Effector memory CD4-positive, alpha-beta T cell (primary cell): ENCODE results near the gene NFAM1.

Source experiments
- DNase-seq, 3 donors: peaks; one replicate each; pipeline ENCODE4 v3.0.0-alpha.2; 2020
- H3K27ac ChIP-seq: 2 replicates; pipeline ENCODE4 v1.7.0; 2013; ENCODE audit warnings: mild to moderate bottlenecking, low read length, moderate library complexity; ENCODE audit not compliant: insufficient read depth, poor library complexity, severe bottlenecking
- H3K27me3 ChIP-seq: replicated peaks from 2 replicates; pipeline ENCODE4 v1.7.0; 2013; ENCODE audit warnings: mild to moderate bottlenecking, low read length; ENCODE audit not compliant: insufficient read depth, control insufficient read depth, poor library complexity, severe bottlenecking
- H3K36me3 ChIP-seq: 2 replicates; pipeline ENCODE4 v1.7.0; 2013; ENCODE audit warnings: mild to moderate bottlenecking, low read length, moderate library complexity; ENCODE audit not compliant: control insufficient read depth, insufficient read depth
- H3K4me1 ChIP-seq: 2 replicates; pipeline ENCODE4 v1.7.0; 2013; ENCODE audit warnings: low read length, mild to moderate bottlenecking; ENCODE audit not compliant: control insufficient read depth, insufficient read depth, poor library complexity, severe bottlenecking
- H3K4me3 ChIP-seq: 2 replicates; pipeline ENCODE4 v1.7.0; 2013; ENCODE audit warnings: low read length, low read depth, mild to moderate bottlenecking; ENCODE audit not compliant: insufficient read depth, poor library complexity, severe bottlenecking
- H3K9me3 ChIP-seq: 2 replicates; pipeline ENCODE4 v1.7.0; 2013; ENCODE audit warnings: mild to moderate bottlenecking, low read length, moderate library complexity; ENCODE audit not compliant: control insufficient read depth

NFAM1 gene

DNA sequence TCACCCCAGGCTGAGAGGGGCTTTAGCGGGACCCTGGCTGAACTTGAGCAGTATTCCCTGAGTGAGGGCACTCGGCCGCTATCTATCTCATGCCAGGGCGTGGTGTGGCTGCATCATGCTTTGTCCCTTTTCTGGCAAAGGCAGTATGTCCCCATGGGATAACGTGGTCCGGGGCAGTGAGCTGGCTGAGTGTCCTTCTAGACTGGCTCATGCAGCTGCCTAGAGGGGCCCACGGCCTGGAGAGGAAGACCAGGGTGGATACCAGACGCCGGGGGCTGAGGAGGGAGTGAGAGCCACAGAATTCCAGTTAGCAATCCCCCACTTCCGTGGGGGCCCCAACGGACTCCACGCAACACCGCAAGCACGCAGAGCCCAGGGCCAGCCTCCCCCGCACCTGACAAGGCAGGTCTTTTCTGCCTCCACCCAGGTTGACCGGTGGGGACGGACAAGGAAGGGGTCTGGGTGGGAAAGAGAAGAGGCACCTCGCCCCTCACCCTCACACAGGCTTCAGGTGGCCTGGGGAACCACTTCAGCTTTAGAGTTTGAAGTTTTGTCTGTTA lies 15.5 kb downstream of the NFAM1 start:
- DNase-seq = no peak
- Histone ChIP-seq H3K27me3 (no peaks in the 10 kb centered on the region), H3K4me3 (no peak overlapping the region), H3K27ac (no peak overlapping the region), H3K36me3 (no peaks in the 10 kb centered on the region), H3K9me3 (no peaks in the 10 kb centered on the region), H3K4me1 (no peaks in the 10 kb centered on the region)

DNA sequence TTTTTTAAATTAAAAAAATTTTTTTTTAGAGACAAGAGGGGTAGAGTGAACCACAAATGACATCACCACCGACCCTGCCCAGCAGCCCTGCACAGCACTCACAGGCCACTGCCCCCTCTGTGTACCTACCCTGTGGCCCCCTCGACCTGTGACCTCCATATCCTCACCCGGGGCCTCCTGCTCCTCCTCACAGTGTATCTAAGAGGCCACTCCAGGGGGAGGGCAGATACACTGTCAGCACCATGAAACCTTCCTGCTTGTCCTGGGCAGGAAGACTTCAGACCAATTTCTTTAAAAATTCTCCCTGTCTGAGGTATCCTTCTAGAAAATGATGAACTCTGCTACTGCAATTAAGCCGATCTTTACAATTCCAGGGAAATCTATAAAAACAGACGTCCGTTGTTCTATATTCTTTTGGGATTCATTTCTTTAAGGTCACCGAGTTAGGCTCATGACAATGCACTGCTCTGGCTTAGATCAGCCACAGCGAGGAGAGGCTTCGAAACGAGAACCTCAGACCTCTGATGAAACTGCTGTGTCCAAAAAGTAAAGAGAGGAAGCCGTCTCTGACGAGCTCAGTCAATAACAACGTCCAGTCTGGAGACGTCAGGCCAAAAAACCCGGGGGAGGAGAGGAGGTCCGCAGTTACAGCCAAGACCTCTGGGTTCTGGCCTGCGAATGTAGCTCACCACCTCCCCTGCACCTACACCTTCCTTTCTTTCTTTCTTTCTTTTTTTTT lies 17.5 kb downstream of the NFAM1 start:
- no peaks in the 10 kb centered on the region for H3K4me1 ChIP-seq
- H3K36me3 ChIP-seq = no peaks in the 10 kb centered on the region
- no peak overlapping the region for H3K4me3 ChIP-seq
- H3K27me3 ChIP-seq = no peaks in the 10 kb centered on the region
- DNase-seq = no peak
- no peak overlapping the region for H3K27ac ChIP-seq
- no peaks in the 10 kb centered on the region for H3K9me3 ChIP-seq

DNA sequence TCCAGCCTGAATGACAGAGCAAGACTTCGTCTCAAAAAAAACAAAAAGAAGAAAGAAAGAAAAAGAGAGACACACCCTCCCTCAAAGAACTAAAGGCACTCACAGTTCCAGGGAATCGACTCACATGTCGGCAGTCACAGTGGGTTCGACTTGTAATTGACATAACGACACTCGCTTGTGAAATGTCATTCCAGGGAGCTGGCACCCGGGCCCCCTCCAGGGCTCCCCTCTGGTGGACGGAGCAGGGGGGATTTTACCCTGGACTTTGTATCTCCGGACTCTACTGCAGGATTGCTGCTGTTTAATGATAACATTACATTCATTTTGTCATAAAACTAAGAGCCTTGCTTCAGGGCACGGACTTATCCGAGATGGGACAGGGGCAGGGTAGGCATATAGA lies 18.2 kb downstream of the NFAM1 start:
- H3K4me3 ChIP-seq = no peak overlapping the region
- no peaks in the 10 kb centered on the region for H3K36me3 ChIP-seq
- H3K4me1 ChIP-seq = no peaks in the 10 kb centered on the region
- no peaks in the 10 kb centered on the region for H3K27me3 ChIP-seq
- no peaks in the 10 kb centered on the region for H3K9me3 ChIP-seq
- no peak overlapping the region for H3K27ac ChIP-seq
- DNase-seq = no peak

DNA sequence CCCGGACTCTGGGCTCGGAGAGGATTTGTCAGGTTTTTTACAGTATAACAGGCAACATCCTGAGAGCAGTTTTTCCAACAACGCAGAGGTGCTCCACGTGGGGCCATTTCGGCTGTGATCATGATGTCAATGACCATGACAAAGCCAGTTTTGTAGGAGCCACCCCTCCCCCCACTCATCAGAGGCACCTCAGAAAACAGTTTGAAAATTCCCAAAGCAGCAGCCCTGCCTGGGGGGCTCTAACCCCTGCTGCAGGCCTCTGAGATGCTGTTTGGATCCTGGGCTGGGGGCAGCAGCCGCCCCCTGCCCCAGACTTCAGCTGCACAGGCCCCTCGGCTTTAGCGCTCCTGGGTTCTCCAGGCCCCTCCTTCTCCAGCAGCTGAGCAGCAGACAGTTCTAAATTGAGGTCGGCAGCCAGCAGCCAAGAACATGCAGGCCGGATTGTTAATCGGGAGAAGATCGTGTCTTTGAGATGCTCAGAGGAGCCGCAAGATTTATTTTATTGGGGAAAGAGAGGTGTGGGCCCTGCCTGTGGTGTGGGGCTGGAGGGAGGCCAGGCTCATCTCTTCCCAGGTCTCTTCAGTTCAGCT lies 19.4 kb downstream of the NFAM1 start:
- Histone ChIP-seq H3K36me3 (no peaks in the 10 kb centered on the region), H3K4me3 (no peak overlapping the region), H3K27ac (no peak overlapping the region), H3K9me3 (no peaks in the 10 kb centered on the region), H3K27me3 (no peaks in the 10 kb centered on the region), H3K4me1 (no peaks in the 10 kb centered on the region)
- DNase-seq = no peak

DNA sequence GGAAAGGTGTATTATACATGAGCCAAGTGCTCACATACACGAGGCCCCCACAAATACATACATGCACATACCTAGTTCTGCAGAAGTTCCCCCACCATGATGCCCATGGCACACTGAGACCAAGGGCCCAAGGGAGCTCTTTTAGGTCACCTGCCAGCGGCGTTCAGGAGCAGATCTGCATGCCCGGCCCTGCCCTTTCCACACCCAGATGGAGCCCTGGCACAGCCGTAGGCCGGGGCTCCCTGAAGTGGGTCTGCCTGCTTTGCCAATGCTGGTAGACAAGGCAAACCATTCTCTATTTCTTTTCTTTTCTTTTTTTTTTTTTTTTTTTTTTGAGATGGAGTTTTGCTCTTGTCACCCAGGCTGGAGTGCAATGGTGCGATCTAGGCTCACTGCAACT lies 21.5 kb downstream of the NFAM1 start:
- Histone ChIP-seq H3K36me3 (no peaks in the 10 kb centered on the region), H3K27ac (no peak overlapping the region), H3K27me3 (no peaks in the 10 kb centered on the region), H3K9me3 (no peaks in the 10 kb centered on the region), H3K4me1 (no peaks in the 10 kb centered on the region), H3K4me3 (no peak overlapping the region)
- DNase-seq = no peak

DNA sequence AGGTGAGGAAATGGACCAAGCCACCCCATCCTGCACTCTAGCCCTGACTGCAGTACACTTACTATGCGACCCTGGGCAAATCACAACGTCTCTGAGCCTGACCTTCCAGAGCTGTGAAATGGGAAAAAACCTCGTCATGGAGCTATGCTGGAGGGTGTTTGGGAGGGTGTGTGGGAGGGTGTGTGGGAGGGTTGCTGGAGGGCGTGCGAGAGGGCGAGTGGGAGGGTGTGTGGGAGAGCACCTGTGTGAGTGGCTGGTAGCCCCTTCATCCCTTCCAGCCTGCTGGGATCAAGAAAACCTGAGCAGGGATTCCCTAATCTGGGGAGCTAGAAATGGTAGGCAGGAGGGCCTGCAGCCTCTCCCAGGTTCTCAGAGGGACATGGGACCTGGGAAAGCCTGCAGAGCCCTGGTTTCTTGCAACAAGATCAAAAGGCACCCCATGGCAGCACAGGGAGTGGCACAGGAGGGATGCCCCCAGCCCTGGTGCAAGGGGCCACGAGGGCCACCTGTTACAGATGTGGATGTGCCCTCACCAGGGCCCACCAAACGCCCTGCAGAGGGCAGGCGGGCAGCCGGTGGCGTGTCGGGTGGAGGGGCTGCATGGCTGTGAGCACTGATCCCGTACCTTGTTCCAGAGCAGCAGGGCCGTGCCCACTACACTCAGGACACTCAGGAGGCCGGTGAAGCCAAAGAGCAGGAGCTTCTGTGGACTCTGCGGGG lies 23.2 kb downstream of the NFAM1 start:
- Histone ChIP-seq H3K27me3 (no peaks in the 10 kb centered on the region), H3K4me3 (no peak overlapping the region), H3K4me1 (no peaks in the 10 kb centered on the region), H3K36me3 (no peaks in the 10 kb centered on the region), H3K27ac (no peak overlapping the region), H3K9me3 (no peaks in the 10 kb centered on the region)
- no peak for DNase-seq

DNA sequence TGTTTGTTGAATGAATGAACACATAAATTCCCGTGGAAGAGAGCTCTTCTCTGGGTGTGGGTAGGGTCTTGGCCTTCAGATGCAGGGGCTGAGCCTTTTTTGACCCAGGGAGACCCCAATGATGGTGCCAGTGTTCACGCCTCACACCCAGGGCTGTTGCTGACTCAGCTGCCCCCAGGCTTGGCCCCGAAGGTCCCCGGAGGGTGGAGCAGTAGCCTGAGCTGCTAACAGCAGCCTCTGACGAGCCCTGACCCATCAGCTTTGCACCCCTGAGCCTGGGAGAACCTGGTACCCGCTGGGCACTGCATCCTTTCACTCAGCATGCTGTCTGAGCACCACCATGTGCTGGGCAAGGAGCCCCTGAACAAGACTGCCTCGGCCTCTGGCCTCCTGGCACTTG lies 23.9 kb downstream of the NFAM1 start:
- Histone ChIP-seq H3K4me3 (no peak overlapping the region), H3K4me1 (no peaks in the 10 kb centered on the region), H3K27ac (no peak overlapping the region), H3K27me3 (no peaks in the 10 kb centered on the region), H3K36me3 (no peaks in the 10 kb centered on the region), H3K9me3 (no peaks in the 10 kb centered on the region)
- no peak for DNase-seq

DNA sequence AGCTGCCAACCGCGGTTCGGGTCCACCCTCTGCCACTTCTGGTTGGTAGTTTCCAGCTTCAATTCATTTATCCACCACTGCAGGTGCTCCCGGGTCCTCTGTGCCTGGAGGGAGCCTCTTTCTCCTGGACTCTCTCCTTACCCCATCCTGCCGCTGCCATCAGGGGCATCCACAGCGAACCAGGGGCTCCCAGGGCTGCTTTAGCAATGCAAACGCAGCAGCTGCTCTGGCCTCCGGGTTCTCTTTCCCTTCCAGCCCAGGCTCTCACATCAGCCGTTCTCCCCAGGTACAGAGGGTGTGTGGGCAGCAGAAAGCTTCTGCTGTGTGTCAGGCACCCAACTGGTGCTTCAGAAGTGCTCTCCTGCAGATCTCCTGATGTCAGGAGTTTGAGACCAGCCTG lies 27.9 kb downstream of the NFAM1 start:
- no peaks in the 10 kb centered on the region for H3K36me3 ChIP-seq
- no peaks in the 10 kb centered on the region for H3K4me1 ChIP-seq
- H3K27me3 ChIP-seq = no peaks in the 10 kb centered on the region
- H3K4me3 ChIP-seq = no peak overlapping the region
- no peak for DNase-seq
- no peak overlapping the region for H3K27ac ChIP-seq
- no peaks in the 10 kb centered on the region for H3K9me3 ChIP-seq

DNA sequence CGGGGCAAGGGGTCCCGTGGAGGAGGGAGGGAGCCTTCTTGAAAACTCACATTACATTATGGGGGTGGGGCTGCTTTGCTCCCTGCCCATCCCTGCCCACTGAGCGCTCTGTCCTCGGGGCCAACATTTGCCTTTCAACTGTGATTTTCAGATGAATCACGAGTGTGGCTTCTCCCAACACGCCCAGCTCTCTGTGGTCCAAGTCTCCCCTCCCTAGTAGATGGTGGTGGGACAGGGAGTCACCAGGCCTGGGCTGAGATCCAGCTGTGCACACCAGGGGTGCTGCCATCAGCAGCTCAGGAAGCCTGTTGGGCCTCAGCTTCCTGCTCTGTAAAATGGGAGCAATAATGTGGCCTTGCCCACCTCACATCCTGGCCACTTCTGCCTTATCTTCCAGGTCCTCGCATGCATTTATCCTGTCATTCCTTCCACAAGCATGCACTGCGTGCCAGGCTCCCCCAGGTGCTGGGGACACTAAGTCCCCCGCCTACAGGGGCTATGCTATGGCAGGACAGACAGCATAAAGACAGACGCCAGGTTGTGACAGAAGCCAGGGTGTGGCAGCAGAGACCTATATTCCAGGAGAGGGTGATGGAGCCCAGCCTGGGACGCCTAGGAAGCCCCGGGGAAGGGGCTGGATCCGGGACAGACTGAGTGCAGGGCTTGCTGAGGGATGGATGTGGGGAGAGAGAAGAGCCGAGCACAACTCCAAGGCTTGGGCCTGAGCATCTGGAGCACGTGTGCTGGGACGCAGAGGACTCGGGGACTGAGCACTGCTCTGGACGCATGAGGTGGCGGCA lies 30.5 kb downstream of the NFAM1 start:
- DNase-seq = no peak
- Histone ChIP-seq H3K27ac (no peak overlapping the region), H3K36me3 (no peaks in the 10 kb centered on the region), H3K27me3 (no peaks in the 10 kb centered on the region), H3K9me3 (no peaks in the 10 kb centered on the region), H3K4me3 (no peak overlapping the region), H3K4me1 (peaks cover 8% of the 10 kb centered on the region)
